ENCODE results near the gene COL18A1. TPM values are rescaled to one million over a fixed set of nuclear protein-coding genes. Genes with fewer than 3 reads are reported as not detected.
"Not testable (repeated sequence)": the region's sequence is repeated elsewhere in the genome, so short reads cannot be mapped to it uniquely, and the experiment has no call there.

Gene COL18A1
- total RNA-seq, 1 donor from 2014 or later = 1,391 TPM

GRCh38 chr21:45501081-45502005, 96.4 kb downstream of the COL18A1 start:
- not testable (repeated sequence) for DNase-seq (ENCODE audit: extremely low read depth, low read depth, low spot score)

GRCh38 chr21:45502006-45502345, 97.0 kb downstream of the COL18A1 start:
- DNase-seq (ENCODE audit: extremely low read depth, low read depth, low spot score) = no peak

GRCh38 chr21:45502600-45502999, 97.6 kb downstream of the COL18A1 start:
- DNase-seq (ENCODE audit: extremely low read depth, low read depth, low spot score) = no peak

- DNase-seq (ENCODE audit: extremely low read depth, low read depth, low spot score) = not testable (repeated sequence)
These were observed 98.3 kb downstream of the COL18A1 start for GRCh38 chr21:45503226-45503625.

GRCh38 chr21:45504021-45504515, 99.1 kb downstream of the COL18A1 start:
- DNase-seq (ENCODE audit: extremely low read depth, low read depth, low spot score) = no peak

GRCh38 chr21:45504516-45505415, 99.8 kb downstream of the COL18A1 start:
- no peak for DNase-seq (ENCODE audit: extremely low read depth, low read depth, low spot score)

GRCh38 chr21:45505416-45506021, 100.6 kb downstream of the COL18A1 start:
- no peak for DNase-seq (ENCODE audit: extremely low read depth, low read depth, low spot score)

- DNase-seq (ENCODE audit: extremely low read depth, low read depth, low spot score) = no peak
These were observed 101.4 kb downstream of the COL18A1 start for GRCh38 chr21:45506241-45506817.

- DNase-seq (ENCODE audit: extremely low read depth, low read depth, low spot score) = no peak
These were observed 102.0 kb downstream of the COL18A1 start for GRCh38 chr21:45506836-45507522.

GRCh38 chr21:45507523-45507875, 102.5 kb downstream of the COL18A1 start:
- DNase-seq (ENCODE audit: extremely low read depth, low read depth, low spot score) = no peak

GRCh38 chr21:45507888-45508508, 103.0 kb downstream of the COL18A1 start:
- DNase-seq (ENCODE audit: extremely low read depth, low read depth, low spot score) = no peak

- no peak for DNase-seq (ENCODE audit: extremely low read depth, low read depth, low spot score)
These were observed 103.9 kb downstream of the COL18A1 start for GRCh38 chr21:45508607-45509565.

- no peak for DNase-seq (ENCODE audit: extremely low read depth, low read depth, low spot score)
These were observed 104.9 kb downstream of the COL18A1 start for GRCh38 chr21:45509566-45510465.

GRCh38 chr21:45510466-45510955, 105.5 kb downstream of the COL18A1 start:
- DNase-seq (ENCODE audit: extremely low read depth, low read depth, low spot score) = no peak

GRCh38 chr21:45511007-45511406, 106.0 kb downstream of the COL18A1 start:
- DNase-seq (ENCODE audit: extremely low read depth, low read depth, low spot score) = no peak

- no peak for DNase-seq (ENCODE audit: extremely low read depth, low read depth, low spot score)
These were observed 106.9 kb downstream of the COL18A1 start for GRCh38 chr21:45511661-45512431.

GRCh38 chr21:45512626-45513002, 107.6 kb downstream of the COL18A1 start:
- DNase-seq (ENCODE audit: extremely low read depth, low read depth, low spot score) = no peak

Data from glomerular endothelial cell (primary cell).